Lower leg skin (tissue), 3 donors: ENCODE measurements around the gene RTBDN.

ENCODE experiments used
- POLR2A ChIP-seq, 2 donors: fragments of 450-650 bp; IDR thresholded peaks; one replicate each; pipeline ENCODE4 v1.6.1; 2016 to 2017; ENCODE audit warnings: antibody characterized with exemption in 2 of 2, mild to moderate bottlenecking in 1 of 2, moderate library complexity in 1 of 2
- TF ChIP-seq, protein P1 (sequence below), 3 donors: fragments of 450-650 bp; IDR thresholded peaks; one replicate each; pipeline ENCODE4 v1.5.1; 2016; ENCODE audit warnings: antibody characterized with exemption in 3 of 3, mild to moderate bottlenecking in 3 of 3, moderate library complexity in 2 of 3

DNA sequence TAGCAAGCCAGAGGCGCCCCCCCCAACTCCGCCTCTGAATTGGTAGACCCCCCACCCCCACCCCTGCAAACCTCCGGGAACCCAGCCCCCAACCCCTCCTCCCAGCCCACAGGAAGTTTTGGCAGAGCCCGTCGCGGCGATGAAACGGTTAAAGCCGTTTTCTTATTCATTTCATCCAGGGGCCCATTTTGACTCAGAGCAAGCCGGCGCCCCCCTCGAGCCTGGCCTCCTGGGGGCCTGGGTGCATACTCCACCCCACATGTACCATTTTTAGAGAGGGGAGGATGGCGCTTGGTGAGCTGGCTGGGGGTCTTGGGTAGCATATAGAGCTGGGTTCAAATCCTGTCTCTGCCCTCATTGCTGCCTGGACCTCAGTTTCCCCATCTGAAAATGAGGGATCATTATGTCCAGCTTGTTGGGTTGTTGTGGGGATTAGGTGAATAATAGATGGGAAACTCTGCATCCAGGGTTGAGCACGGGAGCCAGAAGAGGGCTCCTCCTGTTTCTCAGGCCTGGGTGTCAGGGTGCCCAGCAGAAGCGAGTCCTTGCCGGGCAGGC is 51.0 kb downstream of the RTBDN start:
- TF ChIP-seq, protein P1, sequence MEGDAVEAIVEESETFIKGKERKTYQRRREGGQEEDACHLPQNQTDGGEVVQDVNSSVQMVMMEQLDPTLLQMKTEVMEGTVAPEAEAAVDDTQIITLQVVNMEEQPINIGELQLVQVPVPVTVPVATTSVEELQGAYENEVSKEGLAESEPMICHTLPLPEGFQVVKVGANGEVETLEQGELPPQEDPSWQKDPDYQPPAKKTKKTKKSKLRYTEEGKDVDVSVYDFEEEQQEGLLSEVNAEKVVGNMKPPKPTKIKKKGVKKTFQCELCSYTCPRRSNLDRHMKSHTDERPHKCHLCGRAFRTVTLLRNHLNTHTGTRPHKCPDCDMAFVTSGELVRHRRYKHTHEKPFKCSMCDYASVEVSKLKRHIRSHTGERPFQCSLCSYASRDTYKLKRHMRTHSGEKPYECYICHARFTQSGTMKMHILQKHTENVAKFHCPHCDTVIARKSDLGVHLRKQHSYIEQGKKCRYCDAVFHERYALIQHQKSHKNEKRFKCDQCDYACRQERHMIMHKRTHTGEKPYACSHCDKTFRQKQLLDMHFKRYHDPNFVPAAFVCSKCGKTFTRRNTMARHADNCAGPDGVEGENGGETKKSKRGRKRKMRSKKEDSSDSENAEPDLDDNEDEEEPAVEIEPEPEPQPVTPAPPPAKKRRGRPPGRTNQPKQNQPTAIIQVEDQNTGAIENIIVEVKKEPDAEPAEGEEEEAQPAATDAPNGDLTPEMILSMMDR (IDR thresholded peaks at IDR 0.05): no peak
- no peak for TF ChIP-seq POLR2A (IDR thresholded peaks at IDR 0.05)
